SK-N-SH (cell line): ENCODE data around the gene IQCF2. TPM values are rescaled to one million over a fixed set of nuclear protein-coding genes. Genes with fewer than 3 reads are reported as not detected.

Source experiments
- CTCF ChIA-PET: fragments of 300-600, 350-600 bp; formaldehyde crosslinking; extraction: SDS; loops from one replicate; lab custom pipeline; 2021; lab: Yijun Ruan, JAX
- POLR2A ChIA-PET: fragments of 350-600 bp; sonication (Branson Sonifier 250); formaldehyde crosslinking; extraction: SDS; loops from one replicate; lab custom pipeline; 2020; ENCODE audit warnings: antibody characterized with exemption, inconsistent platforms; lab: Yijun Ruan, JAX
- DNase-seq: peaks from one replicate; pipeline ENCODE4 v3.0.0; 2012
- H2AFZ ChIP-seq: fragments of 200-600 bp; sonication (generic); 2 replicates; pipeline ENCODE4 v1.8.1; 2016; ENCODE audit warnings: antibody characterized with exemption, mild to moderate bottlenecking, low read depth
- H3F3A ChIP-seq: fragments of 200-600 bp; sonication (generic); replicated peaks from 2 replicates; pipeline ENCODE3; 2016; ENCODE audit warnings: antibody characterized with exemption, mild to moderate bottlenecking; ENCODE audit not compliant: insufficient read depth
- H3K27ac ChIP-seq, 2 experiments: fragments of 200-500 bp in 1 of 2; fragments of 200-600 bp in 1 of 2; sonication (Bioruptor generic) in 1 of 2; sonication (generic), shearing (Covaris generic) in 1 of 2; 2 replicates each; pipeline versions ENCODE4 v1.5.1 to v1.6.1; 2014 to 2016; ENCODE audit warnings: low read depth in 2 of 2, inconsistent platforms in 1 of 2, low read length in 1 of 2, mild to moderate bottlenecking in 1 of 2, mixed read lengths in 1 of 2
- H3K27me3 ChIP-seq: fragments of 200-600 bp; sonication (generic), shearing (Covaris generic); 2 replicates; pipeline ENCODE4 v1.6.1; 2016; ENCODE audit warnings: mixed run types; ENCODE audit not compliant: insufficient read depth
- H3K36me3 ChIP-seq, 2 experiments: fragments of 200-500 bp in 1 of 2; fragments of 200-600 bp in 1 of 2; sonication (Bioruptor generic) in 1 of 2; sonication (generic) in 1 of 2; replicated peaks in 1 of 2; 2 replicates each; pipeline versions ENCODE3 to v1.5.1; 2014 to 2016; ENCODE audit warnings: low read length in 1 of 2, mild to moderate bottlenecking in 1 of 2; ENCODE audit not compliant: insufficient read depth in 2 of 2, control insufficient read depth in 1 of 2
- H3K4me1 ChIP-seq, 2 experiments: fragments of 200-500 bp in 1 of 2; fragments of 200-600 bp in 1 of 2; sonication (Bioruptor generic) in 1 of 2; sonication (generic), shearing (Covaris generic) in 1 of 2; 2 replicates each; pipeline versions ENCODE4 v1.5.1 to v1.6.1; 2014 to 2016; ENCODE audit warnings: low read depth in 1 of 2, low read length in 1 of 2, mixed run types in 1 of 2; ENCODE audit not compliant: insufficient read depth in 2 of 2, control insufficient read depth in 1 of 2
- H3K4me2 ChIP-seq: fragments of 200-600 bp; sonication (generic), shearing (Covaris generic); 2 replicates; pipeline ENCODE4 v1.6.1; 2017; ENCODE audit warnings: mixed run types
- H3K4me3 ChIP-seq, 2 experiments: fragments of 200-500 bp in 1 of 2; fragments of 200-600 bp in 1 of 2; sonication (Bioruptor generic) in 1 of 2; sonication (generic), shearing (Covaris generic) in 1 of 2; 2 replicates each; pipeline versions ENCODE4 v1.5.1 to v1.8.1; 2014 to 2016; ENCODE audit warnings: low read depth in 2 of 2, inconsistent platforms in 1 of 2, low read length in 1 of 2, mild to moderate bottlenecking in 1 of 2, mixed read lengths in 1 of 2, moderate library complexity in 1 of 2
- H3K79me2 ChIP-seq: fragments of 200-600 bp; sonication (generic); 2 replicates; pipeline ENCODE4 v1.8.1; 2017; ENCODE audit warnings: mild to moderate bottlenecking; ENCODE audit not compliant: insufficient read depth
- H3K9ac ChIP-seq: fragments of 200-600 bp; sonication (generic); 2 replicates; pipeline ENCODE4 v1.6.1; 2017; ENCODE audit warnings: mixed run types
- H3K9me2 ChIP-seq: fragments of 200-600 bp; sonication (generic); 2 replicates; pipeline ENCODE4 v1.6.1; 2017; ENCODE audit warnings: mixed run types
- H3K9me3 ChIP-seq: fragments of 200-600 bp; sonication (generic); 2 replicates; pipeline ENCODE4 v1.6.1; 2017; ENCODE audit warnings: mixed run types, mild to moderate bottlenecking, moderate library complexity
- H4K20me1 ChIP-seq: fragments of 200-600 bp; sonication (generic); 2 replicates; pipeline ENCODE4 v1.6.1; 2017; ENCODE audit warnings: mild to moderate bottlenecking, mixed run types; ENCODE audit not compliant: insufficient read depth
- CHD2 ChIP-seq: fragments of 150-350 bp; IDR thresholded peaks from 2 replicates; pipeline ENCODE4 v1.6.1; 2018; ENCODE audit warnings: low read length; ENCODE audit not compliant: partially characterized antibody
- ELF1 ChIP-seq: IDR thresholded peaks from 2 replicates; pipeline ENCODE4 v1.4.0; 2012
- FOSL2 ChIP-seq: IDR thresholded peaks from 2 replicates; pipeline ENCODE4 v1.4.0; 2012; ENCODE audit warnings: low read depth, mild to moderate bottlenecking, moderate library complexity, borderline replicate concordance
- FOXM1 ChIP-seq: IDR thresholded peaks from 2 replicates; pipeline ENCODE4 v1.4.0; 2012; ENCODE audit warnings: low read depth, mild to moderate bottlenecking
- MEF2A ChIP-seq: IDR thresholded peaks from 2 replicates; pipeline ENCODE4 v1.4.0; 2012; ENCODE audit warnings: low read depth, borderline replicate concordance
- NFIC ChIP-seq: IDR thresholded peaks from 2 replicates; pipeline ENCODE4 v1.4.0; 2012; ENCODE audit warnings: borderline replicate concordance
- NRF1 ChIP-seq: IDR thresholded peaks from 2 replicates; pipeline ENCODE4 v1.6.1; 2012; ENCODE audit warnings: low read depth, mild to moderate bottlenecking, low read length
- RAD21 ChIP-seq: IDR thresholded peaks from 2 replicates; pipeline ENCODE4 v1.6.1; 2012; ENCODE audit warnings: mild to moderate bottlenecking, low read length
- RFX5 ChIP-seq: IDR thresholded peaks from 2 replicates; pipeline ENCODE4 v1.6.1; 2012; ENCODE audit warnings: mild to moderate bottlenecking, improper control_type of control experiment, low read length
- RXRA ChIP-seq: IDR thresholded peaks from 2 replicates; pipeline ENCODE4 v1.4.0; 2012; ENCODE audit warnings: low read depth, mild to moderate bottlenecking, borderline replicate concordance
- SIN3A ChIP-seq: IDR thresholded peaks from 2 replicates; pipeline ENCODE4 v1.6.1; 2012; ENCODE audit warnings: low read depth, mild to moderate bottlenecking, low read length, moderate library complexity, borderline replicate concordance
- TCF12 ChIP-seq: IDR thresholded peaks from 2 replicates; pipeline ENCODE4 v1.4.0; 2012
- TEAD4 ChIP-seq: IDR thresholded peaks from 2 replicates; pipeline ENCODE4 v1.4.0; 2012; ENCODE audit warnings: mild to moderate bottlenecking, borderline replicate concordance; ENCODE audit not compliant: insufficient read depth
- USF2 ChIP-seq: fragments of 150-350 bp; IDR thresholded peaks from 2 replicates; pipeline ENCODE4 v1.6.1; 2017; ENCODE audit warnings: antibody characterized with exemption, low read length, low read depth, borderline replicate concordance
- YY1 ChIP-seq: IDR thresholded peaks from 2 replicates; pipeline ENCODE4 v1.4.0; 2012; ENCODE audit warnings: low read depth, mild to moderate bottlenecking
- WGBS: methylation state at CpG from one replicate; pipeline ENCODE4 v1.1.6; 2017; ENCODE audit warnings: low lambda C conversion rate; 5-methylcytosine and 5-hydroxymethylcytosine counted together
- polyA plus RNA-seq, 3 experiments: library from polyadenylated mRNA; depleted of rRNA; stranded (reverse); fragments of >200 nt; gene quantifications; 2 replicates each; pipeline ENCODE4 v1.2.3, GENCODE V29; 2012
- TF ChIP-seq, protein P1 (sequence below): fragments of 200-600 bp; sonication (generic); IDR thresholded peaks from 2 replicates; pipeline ENCODE4 v1.6.1; 2017; ENCODE audit warnings: antibody characterized with exemption, mild to moderate bottlenecking, moderate library complexity
- TF ChIP-seq, protein P2 (sequence below): IDR thresholded peaks from 2 replicates; pipeline ENCODE4; 2012

Gene IQCF2
- polyA plus RNA-seq, 1 of the 3 experiments (the other 2 are of a cell fraction) = not detected

- H3K9me3 ChIP-seq = no peaks in the 10 kb centered on the region
- no peak for TF ChIP-seq RAD21
- TF ChIP-seq, protein P1, sequence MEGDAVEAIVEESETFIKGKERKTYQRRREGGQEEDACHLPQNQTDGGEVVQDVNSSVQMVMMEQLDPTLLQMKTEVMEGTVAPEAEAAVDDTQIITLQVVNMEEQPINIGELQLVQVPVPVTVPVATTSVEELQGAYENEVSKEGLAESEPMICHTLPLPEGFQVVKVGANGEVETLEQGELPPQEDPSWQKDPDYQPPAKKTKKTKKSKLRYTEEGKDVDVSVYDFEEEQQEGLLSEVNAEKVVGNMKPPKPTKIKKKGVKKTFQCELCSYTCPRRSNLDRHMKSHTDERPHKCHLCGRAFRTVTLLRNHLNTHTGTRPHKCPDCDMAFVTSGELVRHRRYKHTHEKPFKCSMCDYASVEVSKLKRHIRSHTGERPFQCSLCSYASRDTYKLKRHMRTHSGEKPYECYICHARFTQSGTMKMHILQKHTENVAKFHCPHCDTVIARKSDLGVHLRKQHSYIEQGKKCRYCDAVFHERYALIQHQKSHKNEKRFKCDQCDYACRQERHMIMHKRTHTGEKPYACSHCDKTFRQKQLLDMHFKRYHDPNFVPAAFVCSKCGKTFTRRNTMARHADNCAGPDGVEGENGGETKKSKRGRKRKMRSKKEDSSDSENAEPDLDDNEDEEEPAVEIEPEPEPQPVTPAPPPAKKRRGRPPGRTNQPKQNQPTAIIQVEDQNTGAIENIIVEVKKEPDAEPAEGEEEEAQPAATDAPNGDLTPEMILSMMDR = peak; percentile 36; the same call in 1 of the 2 replicates
- no peaks in the 10 kb centered on the region for H3K9me2 ChIP-seq
- CTCF ChIA-PET = interaction anchor here (0.7 to 2.3 kb wide), 12 partner anchors 8 to 232 kb away, joined by 3 to 11 read pairs (median 3); no protein-coding TSS in a partner anchor
- no peaks in the 10 kb centered on the region for H3K36me3 ChIP-seq
- no peak for DNase-seq
- POLR2A ChIA-PET = no interaction called here
- H3K27ac ChIP-seq = no peak overlapping the region
- H3K4me1 ChIP-seq = no peaks in the 10 kb centered on the region; a peak in 1 of 4 replicates
- no peaks in the 10 kb centered on the region for H4K20me1 ChIP-seq
- WGBS = 54% methylated on average over 12 of the region's 12 CpGs
- H2AFZ ChIP-seq = no peak overlapping the region
- no peak overlapping the region for H3K4me2 ChIP-seq
- no peaks in the 10 kb centered on the region for H3K79me2 ChIP-seq
- no peak overlapping the region for H3K9ac ChIP-seq
- H3K4me3 ChIP-seq = no peak overlapping the region
- no peaks in the 10 kb centered on the region for H3F3A ChIP-seq
- no peaks in the 10 kb centered on the region; the same call in 1 of the 2 replicates for H3K27me3 ChIP-seq
These were observed 41.6 kb upstream of the IQCF2 start for GRCh38 chr3:51819709-51820406.

- H3K27me3 ChIP-seq = no peaks in the 10 kb centered on the region
- WGBS = 8% methylated on average over 1 of the region's 1 CpG
- H3F3A ChIP-seq = no peaks in the 10 kb centered on the region
- no peaks in the 10 kb centered on the region for H3K36me3 ChIP-seq
- H3K9ac ChIP-seq = no peak overlapping the region
- no peak for DNase-seq
- H3K4me3 ChIP-seq = no peak overlapping the region
- peaks cover 0 to 4% of the 10 kb centered on the region in 2 experiments; a peak in 1 of 4 replicates for H3K4me1 ChIP-seq
- TF ChIP-seq MEF2A (no peak), CHD2 (no peak), NFIC (no peak), FOXM1 (no peak), NRF1 (no peak)
- TF ChIP-seq, all 33 proteins: peak for 0
- Histone ChIP-seq H3K9me3 (no peaks in the 10 kb centered on the region), H3K9me2 (no peaks in the 10 kb centered on the region), H3K4me2 (no peak overlapping the region), H3K27ac (no peak overlapping the region), H3K79me2 (no peaks in the 10 kb centered on the region), H4K20me1 (no peaks in the 10 kb centered on the region), H2AFZ (no peak overlapping the region)
- ChIA-PET POLR2A (no interaction called here), CTCF (interaction anchor here (1.1 kb wide), 2 partner anchors 8 to 28 kb away, joined by 3 read pairs; no protein-coding TSS in a partner anchor)
These were observed 33.1 kb upstream of the IQCF2 start for GRCh38 chr3:51828297-51828696.

- POLR2A ChIA-PET = no interaction called here
- Histone ChIP-seq H3F3A (no peaks in the 10 kb centered on the region), H2AFZ (no peak overlapping the region), H3K4me3 (no peak overlapping the region), H3K4me1 (peaks cover 0 to 4% of the 10 kb centered on the region in 2 experiments; a peak in 1 of 4 replicates), H3K36me3 (no peaks in the 10 kb centered on the region), H3K27me3 (no peaks in the 10 kb centered on the region), H3K9me3 (no peaks in the 10 kb centered on the region), H3K79me2 (no peaks in the 10 kb centered on the region), H3K9ac (no peak overlapping the region), H4K20me1 (no peaks in the 10 kb centered on the region), H3K4me2 (no peak overlapping the region), H3K27ac (no peak overlapping the region), H3K9me2 (no peaks in the 10 kb centered on the region)
- CTCF ChIA-PET = no interaction called here
- no peak for DNase-seq
- 37% methylated on average over 2 of the region's 13 CpGs for WGBS
- TF ChIP-seq YY1 (no peak), FOXM1 (no peak), RXRA (no peak), USF2 (no peak), NRF1 (no peak), FOSL2 (no peak), RFX5 (no peak), TCF12 (no peak), ELF1 (no peak), SIN3A (no peak), TEAD4 (no peak)
- TF ChIP-seq, protein P2, sequence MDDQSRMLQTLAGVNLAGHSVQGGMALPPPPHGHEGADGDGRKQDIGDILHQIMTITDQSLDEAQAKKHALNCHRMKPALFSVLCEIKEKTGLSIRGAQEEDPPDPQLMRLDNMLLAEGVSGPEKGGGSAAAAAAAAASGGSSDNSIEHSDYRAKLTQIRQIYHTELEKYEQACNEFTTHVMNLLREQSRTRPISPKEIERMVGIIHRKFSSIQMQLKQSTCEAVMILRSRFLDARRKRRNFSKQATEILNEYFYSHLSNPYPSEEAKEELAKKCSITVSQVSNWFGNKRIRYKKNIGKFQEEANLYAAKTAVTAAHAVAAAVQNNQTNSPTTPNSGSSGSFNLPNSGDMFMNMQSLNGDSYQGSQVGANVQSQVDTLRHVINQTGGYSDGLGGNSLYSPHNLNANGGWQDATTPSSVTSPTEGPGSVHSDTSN = no peak
These were observed 31.1 kb upstream of the IQCF2 start for GRCh38 chr3:51830345-51830744.
